Measurements from ENCODE around the gene GINS1.

GINS1 gene

GRCh38 chr20:25407311-25408169 lies at the start of gene GINS1:
GINS1 (plus strand) TSS chr20:25407673; CDS start chr20:25407821, 148 bp downstream.
- ATAC-seq = peak; percentile 94
- H3K4me3 Mint-ChIP-seq = peak within 1 kb of the TSS; percentile 92
- DNase-seq (ENCODE audit: low spot score in 2 of 2) = peak; percentile 70 to 95
- peaks cover 22% of the 10 kb centered on the region for H3K4me1 Mint-ChIP-seq
- H3K9me3 Mint-ChIP-seq = peaks cover 8% of the 10 kb centered on the region
- no peaks in the 10 kb centered on the region for H3K36me3 Mint-ChIP-seq
- H3K27ac Mint-ChIP-seq = peak within 1 kb of the TSS; percentile 94

GRCh38 chr20:25360631-25361286 lies 46.7 kb upstream of the GINS1 start:
- no peaks in the 10 kb centered on the region for H3K36me3 Mint-ChIP-seq
- H3K4me1 Mint-ChIP-seq = peaks cover 20% of the 10 kb centered on the region
- no peak overlapping the region for H3K27ac Mint-ChIP-seq
- no peaks in the 10 kb centered on the region for H3K9me3 Mint-ChIP-seq
- DNase-seq (ENCODE audit: low spot score in 2 of 2) = no peak
- no peak overlapping the region for H3K4me3 Mint-ChIP-seq
- ATAC-seq = no peak

DNA sequence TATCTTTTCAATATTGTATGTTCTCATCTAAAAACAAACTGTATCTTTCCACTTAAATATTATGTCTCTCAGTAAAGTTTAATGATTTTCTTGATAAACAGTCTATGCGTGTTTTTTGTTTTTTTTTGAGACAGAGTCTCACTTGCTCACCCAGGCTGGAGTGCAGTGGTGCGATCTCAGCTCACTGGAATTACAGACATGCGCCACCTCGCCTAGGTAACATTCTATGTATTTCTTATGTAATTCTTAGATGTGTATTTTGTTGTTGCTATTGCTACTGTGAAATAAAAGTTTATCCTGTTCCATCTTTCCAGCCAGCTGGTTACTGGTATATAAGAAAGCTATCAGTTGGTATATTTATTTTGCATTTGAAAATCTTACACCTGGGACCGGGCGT lies 46.2 kb upstream of the GINS1 start:
- no peaks in the 10 kb centered on the region for H3K36me3 Mint-ChIP-seq
- DNase-seq (ENCODE audit: low spot score in 2 of 2) (no peak), ATAC-seq (no peak)
- H3K4me3 Mint-ChIP-seq = no peak overlapping the region
- H3K9me3 Mint-ChIP-seq = no peaks in the 10 kb centered on the region
- no peak overlapping the region for H3K27ac Mint-ChIP-seq
- peaks cover 19% of the 10 kb centered on the region for H3K4me1 Mint-ChIP-seq

DNA sequence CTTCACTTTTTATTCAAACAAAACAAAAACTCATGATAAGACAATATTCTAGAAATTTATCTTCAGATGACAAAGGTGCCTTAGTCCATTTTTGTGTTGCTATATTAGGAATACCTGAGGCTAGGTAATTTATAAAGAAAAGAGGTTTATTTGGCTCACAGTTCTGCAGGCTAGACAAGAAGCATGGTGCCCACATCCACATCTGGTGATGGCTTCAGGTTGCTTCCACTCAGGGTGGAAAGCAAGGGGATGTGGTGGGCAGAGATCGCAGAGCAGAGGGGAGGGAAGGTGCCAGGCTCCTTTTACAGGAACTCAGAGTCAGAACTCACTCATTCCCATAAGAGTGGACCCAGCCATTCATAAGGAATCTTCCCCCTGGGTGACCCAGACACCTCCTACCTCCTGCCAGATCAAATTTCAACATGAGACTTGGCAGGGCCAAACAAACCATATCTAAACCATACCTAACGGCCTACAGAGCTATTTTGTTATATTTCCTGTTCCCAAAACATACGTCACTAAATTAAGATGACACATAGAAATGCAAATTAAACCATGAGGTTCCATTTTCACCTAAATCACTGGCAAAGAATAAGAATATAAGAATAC lies 43.2 kb upstream of the GINS1 start:
- Mint-ChIP-seq H3K9me3 (no peaks in the 10 kb centered on the region), H3K4me1 (no peaks in the 10 kb centered on the region), H3K36me3 (no peaks in the 10 kb centered on the region), H3K4me3 (no peak overlapping the region), H3K27ac (no peak overlapping the region)
- ATAC-seq = no peak
- DNase-seq (ENCODE audit: low spot score in 2 of 2) = no peak

- no peak overlapping the region for H3K4me3 Mint-ChIP-seq
- no peaks in the 10 kb centered on the region for H3K4me1 Mint-ChIP-seq
- no peak overlapping the region for H3K27ac Mint-ChIP-seq
- no peak for DNase-seq (ENCODE audit: low spot score in 2 of 2)
- H3K36me3 Mint-ChIP-seq = no peaks in the 10 kb centered on the region
- H3K9me3 Mint-ChIP-seq = no peaks in the 10 kb centered on the region
- ATAC-seq = no peak
Measured at GRCh38 chr20:25364879-25365699, 42.4 kb upstream of the GINS1 start.

GRCh38 chr20:25368526-25368925 lies 38.9 kb upstream of the GINS1 start:
- DNase-seq (ENCODE audit: low spot score in 2 of 2) (no peak), ATAC-seq (no peak)
- H3K4me1 Mint-ChIP-seq = peaks cover 10% of the 10 kb centered on the region
- H3K9me3 Mint-ChIP-seq = no peaks in the 10 kb centered on the region
- H3K27ac Mint-ChIP-seq = no peak overlapping the region
- no peak overlapping the region for H3K4me3 Mint-ChIP-seq
- H3K36me3 Mint-ChIP-seq = no peaks in the 10 kb centered on the region

DNA sequence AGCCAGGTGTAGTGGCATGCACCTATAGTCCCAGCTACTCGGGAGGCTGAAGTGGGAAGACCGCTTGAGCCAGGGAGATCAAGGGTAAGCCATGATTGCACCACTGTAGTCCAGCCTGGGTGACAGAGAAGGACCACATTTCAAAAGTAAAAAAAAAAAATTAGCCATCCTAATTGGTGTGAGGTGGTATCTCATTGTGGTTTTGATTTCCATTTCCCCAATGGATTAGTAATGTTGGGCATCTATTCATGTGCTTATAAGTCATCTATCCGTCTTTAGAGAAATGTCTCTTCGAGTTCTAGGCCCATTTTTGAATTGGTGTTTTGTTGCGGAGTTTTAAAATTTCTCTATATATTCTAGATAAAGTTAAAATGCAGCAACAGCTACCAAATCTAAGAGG lies 38.5 kb upstream of the GINS1 start:
- Mint-ChIP-seq H3K4me3 (no peak overlapping the region), H3K27ac (no peak overlapping the region), H3K4me1 (peaks cover 10% of the 10 kb centered on the region), H3K9me3 (no peaks in the 10 kb centered on the region), H3K36me3 (no peaks in the 10 kb centered on the region)
- ATAC-seq (no peak), DNase-seq (ENCODE audit: low spot score in 2 of 2) (no peak)

- no peak overlapping the region for H3K27ac Mint-ChIP-seq
- no peak overlapping the region for H3K4me3 Mint-ChIP-seq
- DNase-seq (ENCODE audit: low spot score in 2 of 2) = no peak
- no peak for ATAC-seq
- peaks cover 16% of the 10 kb centered on the region for H3K4me1 Mint-ChIP-seq
- no peaks in the 10 kb centered on the region for H3K36me3 Mint-ChIP-seq
- no peaks in the 10 kb centered on the region for H3K9me3 Mint-ChIP-seq
Measured at GRCh38 chr20:25369529-25369928, 37.9 kb upstream of the GINS1 start.

- no peak overlapping the region for H3K27ac Mint-ChIP-seq
- no peaks in the 10 kb centered on the region for H3K9me3 Mint-ChIP-seq
- H3K4me3 Mint-ChIP-seq = no peak overlapping the region
- peaks cover 20% of the 10 kb centered on the region for H3K4me1 Mint-ChIP-seq
- ATAC-seq = no peak
- H3K36me3 Mint-ChIP-seq = no peaks in the 10 kb centered on the region
- DNase-seq (ENCODE audit: low spot score in 2 of 2) = no peak
Measured at GRCh38 chr20:25369971-25370370, 37.5 kb upstream of the GINS1 start.

GRCh38 chr20:25372584-25373336 lies 34.7 kb upstream of the GINS1 start:
- Mint-ChIP-seq H3K4me1 (peaks cover 29% of the 10 kb centered on the region), H3K27ac (no peak overlapping the region), H3K9me3 (no peaks in the 10 kb centered on the region), H3K4me3 (no peak overlapping the region), H3K36me3 (no peaks in the 10 kb centered on the region)
- ATAC-seq (peak; percentile 99), DNase-seq (ENCODE audit: low spot score in 2 of 2) (no peak)

DNA sequence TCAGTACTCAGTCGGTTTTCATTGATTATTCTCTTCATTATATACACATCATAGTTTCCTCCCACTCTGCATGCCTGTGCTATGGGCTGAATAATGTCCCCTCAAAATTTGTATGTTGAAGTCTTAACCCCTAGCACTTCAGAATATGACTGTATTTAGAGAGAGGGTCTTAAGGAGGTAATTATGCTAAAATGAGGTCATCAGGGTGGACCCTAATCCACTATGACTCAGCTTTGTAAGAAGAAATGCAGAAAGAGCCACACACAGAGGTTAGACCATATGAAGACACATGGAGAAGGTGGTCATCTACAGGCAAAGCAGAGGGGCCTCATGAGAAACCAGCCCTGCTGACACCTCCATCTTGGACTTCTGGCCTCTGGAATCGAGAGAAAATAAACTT lies 32.6 kb upstream of the GINS1 start:
- DNase-seq (ENCODE audit: low spot score in 2 of 2) (no peak), ATAC-seq (no peak)
- Mint-ChIP-seq H3K36me3 (no peaks in the 10 kb centered on the region), H3K27ac (no peak overlapping the region), H3K4me3 (no peak overlapping the region), H3K4me1 (peaks cover 41% of the 10 kb centered on the region), H3K9me3 (no peaks in the 10 kb centered on the region)

DNA sequence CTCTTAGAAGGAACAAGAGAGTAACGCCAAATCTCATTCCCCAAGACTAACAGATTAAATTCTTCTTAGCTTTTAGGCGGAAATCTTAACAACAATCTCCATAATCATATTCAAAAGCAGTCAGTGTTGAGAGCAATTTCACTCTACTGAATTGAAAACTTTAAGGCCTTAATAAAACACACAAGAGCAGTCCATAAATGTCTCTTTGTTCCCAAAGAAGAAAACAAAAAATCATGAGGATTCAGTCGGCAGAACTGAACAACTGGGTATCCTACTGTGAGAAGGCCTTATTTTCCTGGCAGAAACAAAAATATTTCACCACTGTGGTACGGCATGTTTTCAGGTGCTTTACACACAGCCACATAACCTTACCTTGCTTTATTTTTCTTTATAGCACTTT lies 31.2 kb upstream of the GINS1 start:
- peaks cover 42% of the 10 kb centered on the region for H3K4me1 Mint-ChIP-seq
- H3K9me3 Mint-ChIP-seq = no peaks in the 10 kb centered on the region
- H3K36me3 Mint-ChIP-seq = no peaks in the 10 kb centered on the region
- H3K4me3 Mint-ChIP-seq = no peak overlapping the region
- DNase-seq (ENCODE audit: low spot score in 2 of 2) = no peak
- no peak overlapping the region for H3K27ac Mint-ChIP-seq
- ATAC-seq = no peak

DNA sequence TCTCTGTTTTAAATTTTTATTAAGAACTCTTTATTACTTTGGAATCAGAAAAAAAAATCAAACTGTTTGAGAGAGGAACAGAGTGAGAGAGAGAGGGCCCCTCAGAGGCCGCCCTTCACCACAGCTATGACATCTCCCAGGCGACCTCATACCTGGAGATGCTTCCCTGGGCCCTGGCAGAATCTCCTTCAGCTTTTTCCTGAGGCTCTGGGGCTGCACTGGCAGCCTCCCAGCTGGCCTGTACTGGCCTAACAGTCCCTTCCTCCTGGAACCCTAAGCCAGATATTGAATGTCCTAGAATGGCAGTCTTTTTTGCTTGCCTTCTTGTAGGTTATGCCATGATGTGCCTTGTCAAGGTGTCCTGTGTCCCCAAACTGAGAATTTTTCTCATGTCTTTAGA lies 30.6 kb upstream of the GINS1 start:
- H3K4me1 Mint-ChIP-seq = peaks cover 44% of the 10 kb centered on the region
- H3K9me3 Mint-ChIP-seq = no peaks in the 10 kb centered on the region
- no peaks in the 10 kb centered on the region for H3K36me3 Mint-ChIP-seq
- H3K27ac Mint-ChIP-seq = no peak overlapping the region
- no peak for ATAC-seq
- H3K4me3 Mint-ChIP-seq = no peak overlapping the region
- no peak for DNase-seq (ENCODE audit: low spot score in 2 of 2)

GRCh38 chr20:25378189-25378883 lies 29.1 kb upstream of the GINS1 start:
- no peak overlapping the region for H3K4me3 Mint-ChIP-seq
- peaks cover 57% of the 10 kb centered on the region for H3K4me1 Mint-ChIP-seq
- ATAC-seq = no peak

More at GRCh38 chr20:25378189-25378883, 29.1 kb upstream of the GINS1 start:
- no peak overlapping the region for H3K27ac Mint-ChIP-seq
- DNase-seq (ENCODE audit: low spot score in 2 of 2) = no peak
- no peaks in the 10 kb centered on the region for H3K36me3 Mint-ChIP-seq
- no peaks in the 10 kb centered on the region for H3K9me3 Mint-ChIP-seq
